ENCODE data around the gene SLC35A4.

Gene SLC35A4

GRCh38 chr5:140556438-140556837 lies 8.2 kb upstream of the SLC35A4 start:
- in situ Hi-C loops (cut with HindIII; ENCODE audit: low pct_ligation_motif_present, low pct_unique_long_range_greater_than_20kb, low sequenced_read_pairs) = no loop called here
- no peak for DNase-seq

GRCh38 chr5:140557136-140557805 lies 7.4 kb upstream of the SLC35A4 start, which contains the start of gene SRA1:
SRA1 (minus strand) TSS chr5:140557473; CDS start chr5:140557452, 21 bp downstream.
- in situ Hi-C loops (cut with HindIII; ENCODE audit: low pct_ligation_motif_present, low pct_unique_long_range_greater_than_20kb, low sequenced_read_pairs) = no loop called here
- peak; percentile 88 for DNase-seq

- in situ Hi-C loops (cut with HindIII; ENCODE audit: low pct_ligation_motif_present, low pct_unique_long_range_greater_than_20kb, low sequenced_read_pairs) = no loop called here
- DNase-seq = no peak
Observed at GRCh38 chr5:140557965-140558364, 6.7 kb upstream of the SLC35A4 start.

- in situ Hi-C loops (cut with HindIII; ENCODE audit: low pct_ligation_motif_present, low pct_unique_long_range_greater_than_20kb, low sequenced_read_pairs) = no loop called here
- DNase-seq = no peak
Observed at GRCh38 chr5:140558542-140558941, 6.1 kb upstream of the SLC35A4 start.

DNA sequence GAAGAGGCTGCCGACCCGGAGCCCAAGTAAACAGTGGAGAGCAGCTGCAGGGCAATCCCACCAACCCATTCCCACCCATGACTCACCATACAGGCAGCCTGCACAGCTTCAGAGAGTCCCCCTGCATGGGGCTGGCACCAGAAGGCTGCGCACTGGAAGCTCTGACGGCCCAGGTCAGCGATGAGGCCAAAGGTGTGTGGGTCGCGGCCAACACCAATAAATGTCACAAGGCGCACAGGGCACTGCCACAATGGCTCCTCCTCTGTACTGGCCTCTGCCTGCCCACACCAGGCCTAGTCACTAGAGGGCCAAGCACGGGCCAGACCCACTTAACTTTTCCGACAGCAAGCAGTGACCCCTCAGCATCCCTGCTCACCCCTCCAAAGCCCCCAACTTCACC lies 4.4 kb upstream of the SLC35A4 start:
- DNase-seq = no peak
- in situ Hi-C loops (cut with HindIII; ENCODE audit: low pct_ligation_motif_present, low pct_unique_long_range_greater_than_20kb, low sequenced_read_pairs) = no loop called here

- DNase-seq = no peak
- in situ Hi-C loops (cut with HindIII; ENCODE audit: low pct_ligation_motif_present, low pct_unique_long_range_greater_than_20kb, low sequenced_read_pairs) = no loop called here
Observed at GRCh38 chr5:140561753-140562523, 2.7 kb upstream of the SLC35A4 start.

DNA sequence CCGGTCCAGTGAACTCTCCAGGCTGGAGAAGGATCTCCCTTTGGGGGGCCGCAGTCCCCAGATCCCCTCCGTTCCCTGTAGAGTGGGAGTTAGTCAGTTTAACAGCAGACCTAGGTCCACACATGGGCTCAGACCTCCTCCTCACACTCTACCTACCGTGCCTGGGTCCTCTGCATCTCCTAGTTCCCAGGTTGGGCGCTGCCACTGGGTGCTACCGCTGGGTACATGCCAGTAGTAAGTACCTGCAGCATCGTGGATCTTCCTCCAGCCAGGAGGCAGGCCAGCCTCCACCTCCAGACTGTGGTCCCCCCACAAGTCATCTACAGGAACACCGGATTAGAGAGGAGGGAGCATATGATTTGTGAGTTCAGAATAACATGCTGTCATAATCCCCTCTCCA lies 1.0 kb upstream of the SLC35A4 start:
- DNase-seq = no peak
- in situ Hi-C loops (cut with HindIII; ENCODE audit: low pct_ligation_motif_present, low pct_unique_long_range_greater_than_20kb, low sequenced_read_pairs) = no loop called here

DNA sequence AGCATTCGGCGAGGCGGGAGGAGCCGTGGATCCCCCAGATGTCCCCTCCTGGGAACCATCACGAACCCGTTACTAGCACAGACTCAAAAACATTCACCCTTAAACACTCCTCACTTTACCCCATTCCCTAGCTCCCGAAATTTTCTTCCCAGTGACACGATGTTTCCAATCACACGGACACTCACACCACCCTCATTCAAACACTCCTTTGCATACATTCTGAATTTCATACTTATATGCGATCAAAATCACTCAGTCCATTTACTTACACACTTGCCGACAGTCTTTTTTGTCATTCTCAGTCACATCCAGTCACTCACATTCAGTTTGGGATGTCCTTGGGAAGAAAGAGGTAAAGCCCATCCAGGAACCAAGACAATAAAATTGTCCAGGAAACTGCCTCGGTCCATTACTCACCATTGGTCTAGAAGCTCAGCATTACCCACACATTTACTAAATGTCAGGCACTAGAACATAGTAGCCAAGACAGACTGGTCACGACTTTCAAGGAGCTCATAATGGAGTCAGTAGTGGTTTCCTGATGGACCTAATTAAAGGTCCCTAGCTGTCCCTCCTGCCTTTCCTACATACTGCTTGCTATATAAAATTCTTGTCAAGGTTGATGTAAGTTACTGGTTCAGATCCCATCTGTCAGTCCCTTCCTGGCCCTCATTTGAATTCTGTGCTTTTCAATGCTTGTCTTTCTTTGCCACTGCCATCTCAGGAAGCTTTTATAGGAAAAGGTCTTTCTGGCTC lies 574 bp downstream of the SLC35A4 start:
- peak; percentile 16 for DNase-seq
- in situ Hi-C loops (cut with HindIII; ENCODE audit: low pct_ligation_motif_present, low pct_unique_long_range_greater_than_20kb, low sequenced_read_pairs) = no loop called here

- in situ Hi-C loops (cut with HindIII; ENCODE audit: low pct_ligation_motif_present, low pct_unique_long_range_greater_than_20kb, low sequenced_read_pairs) = no loop called here
- DNase-seq = no peak
Observed at GRCh38 chr5:140565780-140566095, 1.1 kb downstream of the SLC35A4 start.

DNA sequence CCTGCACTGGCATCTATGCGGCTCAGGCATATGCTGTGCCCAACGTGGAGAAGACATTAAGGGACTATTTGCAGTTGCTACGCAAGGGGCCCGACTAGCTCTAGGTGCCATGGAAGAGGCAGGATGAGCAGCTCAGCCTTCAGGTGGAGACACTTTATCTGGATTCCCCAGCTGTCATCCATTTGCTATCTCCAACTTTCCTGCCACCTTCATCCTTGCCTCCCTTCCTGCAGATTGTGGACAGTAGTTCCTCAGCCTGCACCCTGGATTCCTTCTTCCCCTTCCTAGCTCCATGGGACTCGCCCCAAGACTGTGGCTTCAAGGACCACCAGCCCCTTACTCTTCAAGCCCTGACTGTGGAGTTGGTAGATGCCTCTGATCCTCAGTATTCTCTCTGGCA lies 2.0 kb downstream of the SLC35A4 start:
- DNase-seq = no peak
- in situ Hi-C loops (cut with HindIII; ENCODE audit: low pct_ligation_motif_present, low pct_unique_long_range_greater_than_20kb, low sequenced_read_pairs) = no loop called here

DNA sequence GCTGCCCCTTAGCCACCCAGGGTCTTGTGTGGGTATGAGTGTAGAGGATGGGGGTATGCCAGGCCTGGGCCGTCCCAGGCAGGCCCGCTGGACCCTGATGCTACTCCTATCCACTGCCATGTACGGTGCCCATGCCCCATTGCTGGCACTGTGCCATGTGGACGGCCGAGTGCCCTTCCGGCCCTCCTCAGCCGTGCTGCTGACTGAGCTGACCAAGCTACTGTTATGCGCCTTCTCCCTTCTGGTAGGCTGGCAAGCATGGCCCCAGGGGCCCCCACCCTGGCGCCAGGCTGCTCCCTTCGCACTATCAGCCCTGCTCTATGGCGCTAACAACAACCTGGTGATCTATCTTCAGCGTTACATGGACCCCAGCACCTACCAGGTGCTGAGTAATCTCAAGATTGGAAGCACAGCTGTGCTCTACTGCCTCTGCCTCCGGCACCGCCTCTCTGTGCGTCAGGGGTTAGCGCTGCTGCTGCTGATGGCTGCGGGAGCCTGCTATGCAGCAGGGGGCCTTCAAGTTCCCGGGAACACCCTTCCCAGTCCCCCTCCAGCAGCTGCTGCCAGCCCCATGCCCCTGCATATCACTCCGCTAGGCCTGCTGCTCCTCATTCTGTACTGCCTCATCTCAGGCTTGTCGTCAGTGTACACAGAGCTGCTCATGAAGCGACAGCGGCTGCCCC lies 2.6 kb downstream of the SLC35A4 start:
- no peak for DNase-seq
- in situ Hi-C loops (cut with HindIII; ENCODE audit: low pct_ligation_motif_present, low pct_unique_long_range_greater_than_20kb, low sequenced_read_pairs) = no loop called here

GRCh38 chr5:140567871-140568270 lies 3.2 kb downstream of the SLC35A4 start:
- no peak for DNase-seq
- in situ Hi-C loops (cut with HindIII; ENCODE audit: low pct_ligation_motif_present, low pct_unique_long_range_greater_than_20kb, low sequenced_read_pairs) = no loop called here

DNA sequence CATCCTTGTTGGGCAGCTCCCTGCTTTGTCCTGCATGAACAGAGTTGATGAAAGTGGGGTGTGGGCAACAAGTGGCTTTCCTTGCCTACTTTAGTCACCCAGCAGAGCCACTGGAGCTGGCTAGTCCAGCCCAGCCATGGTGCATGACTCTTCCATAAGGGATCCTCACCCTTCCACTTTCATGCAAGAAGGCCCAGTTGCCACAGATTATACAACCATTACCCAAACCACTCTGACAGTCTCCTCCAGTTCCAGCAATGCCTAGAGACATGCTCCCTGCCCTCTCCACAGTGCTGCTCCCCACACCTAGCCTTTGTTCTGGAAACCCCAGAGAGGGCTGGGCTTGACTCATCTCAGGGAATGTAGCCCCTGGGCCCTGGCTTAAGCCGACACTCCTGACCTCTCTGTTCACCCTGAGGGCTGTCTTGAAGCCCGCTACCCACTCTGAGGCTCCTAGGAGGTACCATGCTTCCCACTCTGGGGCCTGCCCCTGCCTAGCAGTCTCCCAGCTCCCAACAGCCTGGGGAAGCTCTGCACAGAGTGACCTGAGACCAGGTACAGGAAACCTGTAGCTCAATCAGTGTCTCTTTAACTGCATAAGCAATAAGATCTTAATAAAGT lies 3.9 kb downstream of the SLC35A4 start:
- in situ Hi-C loops (cut with HindIII; ENCODE audit: low pct_ligation_motif_present, low pct_unique_long_range_greater_than_20kb, low sequenced_read_pairs) = no loop called here
- DNase-seq = no peak

DNA sequence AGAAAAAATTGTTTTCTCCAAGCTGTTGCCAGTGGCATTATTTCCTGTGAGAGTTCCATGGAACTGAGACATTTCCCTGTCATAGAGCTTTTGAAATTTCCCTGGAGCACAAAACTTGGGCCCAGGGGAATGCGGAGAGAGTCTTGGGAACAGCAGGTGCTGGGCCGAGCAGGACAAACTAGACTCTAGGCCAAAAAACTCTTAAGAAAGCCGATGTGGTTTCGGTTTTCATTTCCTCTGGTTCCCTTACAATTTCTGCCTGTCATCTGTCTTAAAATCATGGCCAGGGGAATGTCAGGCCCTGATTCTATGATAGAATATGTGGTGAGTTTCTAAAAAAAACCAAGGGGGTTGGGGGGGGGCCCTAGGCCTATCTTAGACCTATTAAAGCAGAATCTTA lies 4.6 kb downstream of the SLC35A4 start:
- no peak for DNase-seq
- in situ Hi-C loops (cut with HindIII; ENCODE audit: low pct_ligation_motif_present, low pct_unique_long_range_greater_than_20kb, low sequenced_read_pairs) = no loop called here

GRCh38 chr5:140570058-140570457 lies 5.4 kb downstream of the SLC35A4 start:
- in situ Hi-C loops (cut with HindIII; ENCODE audit: low pct_ligation_motif_present, low pct_unique_long_range_greater_than_20kb, low sequenced_read_pairs) = no loop called here
- no peak for DNase-seq

DNA sequence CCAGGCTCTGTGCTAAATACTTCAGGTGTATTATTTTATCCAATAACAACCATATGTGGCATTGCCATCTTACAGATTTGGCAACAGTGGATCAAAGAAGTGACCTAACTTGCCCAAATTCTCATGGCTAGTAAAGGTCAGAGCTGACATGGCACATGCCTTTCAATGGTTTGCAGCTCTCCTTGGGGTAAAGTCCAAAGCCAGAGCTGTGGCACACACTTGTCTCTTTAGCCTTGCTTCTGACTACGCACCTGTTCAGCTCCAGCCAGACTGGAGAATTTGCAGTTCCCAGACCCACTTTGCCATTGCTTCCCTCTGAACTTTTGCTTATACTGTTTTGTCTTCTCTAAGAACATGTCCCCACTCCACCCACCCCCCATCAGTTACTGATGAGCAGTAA lies 5.9 kb downstream of the SLC35A4 start:
- in situ Hi-C loops (cut with HindIII; ENCODE audit: low pct_ligation_motif_present, low pct_unique_long_range_greater_than_20kb, low sequenced_read_pairs) = no loop called here
- no peak for DNase-seq

- DNase-seq = no peak
- in situ Hi-C loops (cut with HindIII; ENCODE audit: low pct_ligation_motif_present, low pct_unique_long_range_greater_than_20kb, low sequenced_read_pairs) = no loop called here
Observed at GRCh38 chr5:140571105-140571504, 6.5 kb downstream of the SLC35A4 start.

DNA sequence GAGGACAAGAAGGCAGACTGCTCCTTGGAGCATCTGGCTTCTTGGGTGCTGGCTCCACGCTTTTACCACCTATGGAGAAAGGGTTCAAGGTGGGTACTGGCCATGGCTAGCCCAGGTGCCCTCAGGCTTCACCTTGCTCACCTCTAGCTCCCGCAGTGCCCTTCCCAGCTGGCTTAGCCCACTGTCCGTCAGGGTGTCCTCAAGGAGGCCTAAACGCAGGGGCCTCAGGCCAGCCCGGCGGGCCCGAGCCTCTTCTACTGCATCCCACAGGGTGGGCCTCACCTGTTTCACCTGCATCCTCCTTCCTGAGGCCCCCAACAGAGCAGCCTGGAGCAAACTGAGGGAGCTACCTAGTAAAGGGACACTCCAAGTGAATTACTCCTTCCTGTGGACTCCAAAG lies 9.1 kb downstream of the SLC35A4 start:
- DNase-seq = no peak
- in situ Hi-C loops (cut with HindIII; ENCODE audit: low pct_ligation_motif_present, low pct_unique_long_range_greater_than_20kb, low sequenced_read_pairs) = no loop called here

GRCh38 chr5:140574165-140574564 lies 9.5 kb downstream of the SLC35A4 start:
- in situ Hi-C loops (cut with HindIII; ENCODE audit: low pct_ligation_motif_present, low pct_unique_long_range_greater_than_20kb, low sequenced_read_pairs) = no loop called here
- DNase-seq = no peak
